CD1c-positive myeloid dendritic cell (primary cell): Measurements from ENCODE around the gene SRSF1.
A peak's percentile ranks its signal among the peaks of the same experiment; 100 is the strongest.
"Not testable (repeated sequence)": the region's sequence is repeated elsewhere in the genome, so short reads cannot be mapped to it uniquely, and the experiment has no call there.

Source experiments
- DNase-seq: peaks from one replicate; pipeline ENCODE4 v3.0.0-alpha.2; 2016; ENCODE audit errors: extremely low spot score

Gene SRSF1

DNA sequence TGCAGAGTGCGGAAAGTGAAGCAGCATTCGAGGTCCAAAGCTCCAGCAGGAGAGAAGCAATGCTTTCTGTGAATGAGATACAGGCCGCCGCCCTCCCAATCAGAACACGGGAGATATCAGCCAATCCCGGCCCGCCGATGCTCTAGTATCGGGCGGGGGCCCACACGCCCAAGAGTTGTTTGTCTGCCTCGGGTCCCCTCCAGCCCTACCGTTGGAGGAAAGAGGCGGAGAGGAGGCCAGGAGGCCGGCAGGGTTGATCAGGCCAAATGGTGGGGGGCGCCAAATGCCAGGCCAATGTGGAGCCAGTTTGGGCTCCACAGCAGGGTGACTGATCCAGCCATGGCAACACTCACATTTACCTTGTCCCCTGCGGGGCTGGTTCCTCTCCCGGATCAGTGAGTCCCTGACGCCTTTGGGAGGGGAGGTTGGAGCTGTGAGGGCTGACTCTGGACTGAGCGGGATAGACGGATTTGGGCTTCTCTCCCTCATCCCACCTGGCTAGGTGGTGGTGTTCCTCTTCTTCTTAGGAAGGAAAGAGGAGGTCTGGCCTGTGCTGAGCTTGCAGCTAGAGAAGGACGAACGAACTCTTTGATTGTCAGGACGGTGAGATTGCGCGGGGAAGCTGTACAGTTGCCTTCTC is 41.4 kb downstream of the SRSF1 start:
- no peak for DNase-seq

DNA sequence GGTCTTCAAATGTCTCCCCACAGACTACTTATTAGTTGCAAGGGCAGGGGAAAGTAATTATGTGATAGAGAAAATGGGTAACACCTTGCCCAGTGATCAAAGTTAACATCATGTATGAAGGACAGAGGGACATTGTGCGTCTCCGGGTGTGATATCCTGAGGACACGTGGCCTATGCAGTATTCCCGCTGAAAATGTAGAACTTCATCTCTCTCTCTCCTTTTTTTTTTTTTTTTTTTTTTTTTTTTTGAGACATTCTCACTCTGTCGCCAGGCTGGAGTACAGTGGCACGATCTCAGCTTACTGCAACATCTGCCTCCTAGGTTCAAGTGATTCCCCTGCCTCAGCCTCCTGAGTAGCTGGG is 43.9 kb downstream of the SRSF1 start:
- no peak for DNase-seq

- no peak for DNase-seq
Measured at GRCh38 chr17:57962279-57963148, 44.5 kb downstream of the SRSF1 start.

DNA sequence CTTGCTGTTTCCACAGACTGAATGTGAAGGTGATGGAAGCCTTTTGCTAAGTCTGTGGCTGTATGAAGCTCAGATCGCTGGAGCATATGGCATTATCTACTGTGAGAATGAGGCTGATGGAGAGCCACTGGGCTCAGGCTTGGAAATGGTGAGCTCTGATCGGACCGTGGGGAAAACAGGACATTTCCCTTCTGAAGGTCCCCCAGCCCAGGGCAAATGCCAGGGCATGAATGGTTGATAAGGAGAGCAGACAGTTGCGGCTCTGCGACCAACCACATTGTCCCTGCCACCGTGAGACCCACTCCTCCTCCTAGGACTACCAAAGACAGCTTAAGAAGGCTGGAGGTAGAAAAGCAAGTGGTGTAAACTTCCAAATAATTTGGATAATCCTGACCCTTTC is 47.1 kb downstream of the SRSF1 start:
- no peak for DNase-seq

DNA sequence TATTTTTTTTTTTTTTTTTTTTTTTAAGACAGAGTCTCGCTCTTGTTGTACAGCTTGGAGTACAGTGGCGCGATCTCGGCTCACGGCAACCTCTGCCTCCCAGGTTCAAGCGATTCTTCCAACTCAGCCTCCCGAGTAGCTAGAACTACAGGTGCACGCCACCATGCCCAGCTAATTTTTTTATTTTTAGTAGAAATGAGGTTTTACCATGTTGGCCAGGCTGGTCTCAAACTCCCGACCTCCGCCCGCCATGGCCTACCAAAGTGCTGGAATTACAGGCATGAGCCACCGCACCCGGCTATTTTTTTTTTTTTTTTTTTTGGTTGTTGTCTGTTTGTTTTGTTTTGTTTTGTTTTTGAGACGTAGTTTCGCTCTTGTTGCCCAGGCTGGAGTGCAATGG is 48.7 kb downstream of the SRSF1 start:
- not testable (repeated sequence) for DNase-seq

GRCh38 chr17:57957886-57958285 is 49.2 kb downstream of the SRSF1 start:
- no peak for DNase-seq

DNA sequence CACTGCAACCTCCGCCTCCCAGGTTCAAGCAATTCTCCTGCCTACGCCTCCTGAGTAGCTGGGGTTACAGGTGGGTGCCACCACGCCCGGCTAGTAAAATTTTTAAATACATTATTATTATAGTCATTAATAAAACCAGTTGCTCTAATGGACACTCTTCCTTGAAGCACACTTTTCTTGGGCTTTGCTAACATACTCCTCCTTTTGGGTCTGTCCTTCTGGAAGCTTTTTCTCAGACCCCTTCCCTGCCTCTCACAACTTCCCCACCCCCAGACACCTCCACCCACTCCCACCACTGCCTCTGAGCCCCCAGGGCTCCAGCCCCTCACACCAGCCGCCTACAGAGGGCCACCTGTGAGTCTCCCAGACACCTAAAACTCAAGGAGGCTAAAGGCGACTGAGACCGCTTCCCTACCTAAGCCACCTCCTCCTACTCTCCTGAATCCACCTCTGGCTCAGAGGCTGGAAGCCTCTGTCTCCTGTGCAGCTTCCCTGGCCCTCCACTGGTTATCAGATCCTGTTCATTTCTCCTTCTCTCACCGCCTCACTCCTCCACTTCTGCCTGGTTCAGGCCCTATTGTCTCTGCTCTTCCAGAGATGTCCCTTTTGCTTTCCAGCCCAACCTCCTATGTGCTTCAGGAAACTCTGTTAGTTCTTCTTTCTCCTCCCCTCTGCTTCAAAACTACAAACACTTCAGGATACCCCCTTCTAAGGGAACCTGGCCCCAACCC is 49.8 kb downstream of the SRSF1 start:
- no peak for DNase-seq

DNA sequence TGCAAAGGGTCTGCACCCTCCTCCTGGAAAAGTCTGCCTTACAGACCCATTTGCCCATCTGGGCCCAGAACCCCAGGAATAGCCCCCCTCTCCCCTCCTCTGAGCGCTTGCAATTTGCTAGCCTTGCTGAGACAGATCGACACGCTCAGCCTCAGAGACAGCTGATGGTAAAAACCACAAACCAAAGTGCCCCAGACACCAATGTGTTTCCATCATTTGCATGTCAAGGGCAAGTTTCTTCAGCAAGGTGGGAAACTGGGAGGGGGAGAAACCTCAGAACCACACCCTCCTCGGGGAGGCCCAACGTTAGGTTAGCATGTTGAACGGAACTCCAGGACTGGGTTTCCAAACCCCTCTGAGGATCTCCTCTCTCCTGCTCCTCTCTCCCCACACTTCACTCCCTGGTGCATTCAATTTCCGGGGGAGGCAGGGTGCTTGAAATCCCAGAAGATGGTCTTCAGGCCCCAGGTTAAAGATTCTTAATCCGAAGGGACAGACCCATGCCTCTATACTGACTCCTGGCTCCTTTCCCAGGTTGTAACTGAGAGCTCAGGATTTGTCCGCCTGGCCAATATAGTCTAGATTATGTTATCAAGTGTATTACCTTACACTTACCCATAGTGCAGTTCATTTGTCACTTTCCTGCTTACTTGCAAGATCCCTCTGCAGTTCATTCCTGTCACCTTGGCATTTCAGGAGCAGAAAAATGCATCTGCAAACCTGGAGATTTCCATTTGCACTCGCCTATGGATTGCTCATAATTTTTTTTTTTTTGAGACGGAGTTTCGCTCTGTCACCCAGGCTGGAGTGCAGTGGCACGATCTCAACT is 50.5 kb downstream of the SRSF1 start:
- DNase-seq: no peak

GRCh38 chr17:57955183-57955931 is 51.7 kb downstream of the SRSF1 start, which contains the start of gene CUEDC1:
Gene CUEDC1, minus strand, starts transcription at chr17:57955412. Its CDS starts 69,848 bp downstream, at chr17:57885564.
- peak; percentile 74 for DNase-seq

GRCh38 chr17:57954397-57955182 is 52.5 kb downstream of the SRSF1 start:
- no peak for DNase-seq

DNA sequence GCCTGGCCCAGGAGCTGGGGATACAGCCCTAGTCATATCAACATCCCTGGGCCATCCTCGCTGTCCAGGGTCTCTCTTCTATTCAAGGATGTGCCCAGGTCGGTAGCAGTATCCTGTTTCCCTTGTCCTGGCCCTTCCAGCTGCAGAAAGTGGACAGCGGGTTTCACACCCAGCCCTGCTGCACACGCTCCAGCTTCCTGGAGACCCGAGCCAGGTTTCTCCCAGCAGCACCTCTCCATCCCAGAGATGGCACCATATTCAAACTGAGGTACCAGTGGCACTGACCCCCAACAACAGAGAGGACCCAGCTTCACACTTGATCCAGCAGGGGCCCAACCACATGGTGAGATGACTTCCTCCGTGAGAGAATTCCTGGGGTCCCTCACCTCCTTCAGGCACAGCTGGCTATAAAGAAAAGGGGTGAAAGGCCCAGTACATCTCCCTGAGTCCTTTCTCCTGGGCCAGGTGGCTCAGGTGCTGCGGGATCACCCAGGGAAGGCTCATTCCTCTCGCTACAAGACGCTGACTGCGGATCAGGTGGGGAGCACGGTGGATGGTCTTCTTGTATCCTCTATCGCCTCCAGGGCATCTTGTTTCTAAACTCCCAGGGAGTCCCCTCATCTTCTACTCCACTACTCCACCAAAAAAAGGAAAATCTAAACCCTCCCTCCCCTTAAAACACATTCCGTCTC is 53.2 kb downstream of the SRSF1 start:
- DNase-seq: no peak
